Smooth muscle cell of the pulmonary artery (primary cell): ENCODE data around the gene SHANK1. TPM values are rescaled to one million over a fixed set of nuclear protein-coding genes. Genes with fewer than 3 reads are reported as not detected.

ENCODE experiments used
- total RNA-seq: library from RNA; depleted of rRNA; stranded (reverse); fragments of >200 nt; gene quantifications from 2 replicates; pipeline ENCODE4 v1.2.3, GENCODE V29; 2014

The SHANK1 gene
- total RNA-seq: 5.8 and 6.4 TPM in 2 replicates

DNA sequence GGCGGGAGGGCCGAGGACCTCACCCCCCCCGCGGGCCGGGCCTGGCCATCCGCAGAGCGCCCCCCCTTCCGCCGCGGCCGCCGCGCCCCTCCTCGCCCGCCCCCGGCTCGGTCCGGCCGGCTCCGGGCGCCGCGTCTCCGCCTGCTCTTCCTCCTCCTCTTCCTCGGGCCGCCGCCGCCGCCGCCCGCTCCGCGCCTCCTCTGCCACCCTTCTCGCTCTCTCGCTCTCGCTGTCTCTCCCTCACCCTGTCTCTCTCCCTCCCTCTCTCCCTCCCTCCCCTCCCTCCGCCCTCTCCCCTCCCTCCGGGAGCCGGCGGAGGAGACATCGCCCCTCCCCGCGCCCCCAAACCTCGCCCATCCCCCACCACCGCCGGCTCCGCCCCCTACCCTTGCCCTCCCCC lies at the start of gene SHANK1:
Gene SHANK1 (minus strand): TSS at position 237 of the 400 bp plus-strand sequence. CDS start 2,883 bp downstream, outside the sequence.

DNA sequence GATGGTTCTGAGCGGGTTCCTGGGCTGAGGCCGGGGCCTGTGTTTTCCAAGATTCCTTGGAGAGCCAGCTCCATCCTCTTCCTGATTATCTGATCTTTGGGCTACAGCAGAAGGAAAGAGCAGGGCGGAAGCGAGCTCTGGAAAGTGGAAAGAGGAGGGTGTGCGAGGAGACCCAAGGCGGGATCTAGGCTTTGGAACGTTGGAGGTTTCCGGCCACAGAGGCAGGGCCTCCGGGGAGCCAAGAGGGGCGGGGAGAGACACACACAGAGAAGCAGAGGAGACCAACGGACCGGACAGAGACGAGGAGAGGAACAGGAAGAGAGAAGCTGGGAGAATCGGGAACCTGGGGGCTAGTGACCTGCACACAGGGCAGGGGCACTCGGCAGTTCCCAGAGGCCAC lies 3.5 kb upstream of the SHANK1 start, which contains the start of gene CLEC11A:
Gene CLEC11A (plus strand): TSS at position 296 of the 400 bp plus-strand sequence. CDS start 162 bp downstream, outside the sequence.

DNA sequence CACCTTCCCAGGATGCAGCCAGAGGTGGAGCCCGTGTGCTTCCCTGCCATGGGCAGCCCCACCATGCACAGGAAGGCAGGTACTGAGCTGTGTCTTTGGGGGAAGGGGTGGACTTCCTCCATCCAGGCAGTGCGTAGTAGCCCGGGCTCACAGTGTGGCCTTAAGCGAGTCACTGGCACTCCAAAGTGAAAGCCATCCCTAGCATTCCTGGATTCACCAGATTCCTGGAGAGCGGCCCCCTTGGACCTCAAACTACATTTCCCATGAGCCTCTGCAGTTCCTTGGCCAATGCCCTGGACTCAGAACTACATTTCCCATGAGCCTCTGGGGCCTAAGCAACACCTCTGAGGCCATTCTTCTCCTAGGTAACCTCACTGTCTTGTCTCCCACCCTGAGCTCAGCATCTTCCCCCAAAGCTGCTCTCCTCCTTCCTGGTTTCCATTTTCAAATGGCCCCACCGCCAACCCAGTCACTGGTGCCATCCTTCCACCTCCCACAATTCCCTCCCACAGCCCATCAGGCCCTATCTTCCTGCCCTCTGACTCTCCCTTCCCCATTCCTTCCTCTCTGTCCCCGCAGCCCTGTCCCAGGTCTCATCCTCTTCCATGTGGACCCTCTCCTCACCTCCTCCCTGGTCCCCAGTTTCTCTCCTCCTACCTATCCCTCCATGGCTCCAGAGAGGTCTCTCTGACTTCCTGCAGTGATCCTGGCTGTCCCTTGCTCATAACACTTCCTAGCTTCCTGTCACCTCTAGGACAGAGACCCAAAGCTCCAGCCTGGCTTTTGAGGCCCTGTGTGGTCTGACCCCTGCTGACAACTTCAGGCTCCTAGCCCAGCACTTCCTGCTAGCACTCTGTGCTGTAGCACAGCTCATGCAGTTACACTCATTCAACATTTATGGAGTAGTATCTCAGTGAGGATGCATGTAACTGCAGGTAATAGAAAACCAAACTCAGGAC lies 69.9 kb downstream of the SHANK1 start, which contains the start of gene C19orf81:
Gene C19orf81 (plus strand): TSS at position 13 of the 959 bp plus-strand sequence. CDS start 0 bp downstream, at position 13.

DNA sequence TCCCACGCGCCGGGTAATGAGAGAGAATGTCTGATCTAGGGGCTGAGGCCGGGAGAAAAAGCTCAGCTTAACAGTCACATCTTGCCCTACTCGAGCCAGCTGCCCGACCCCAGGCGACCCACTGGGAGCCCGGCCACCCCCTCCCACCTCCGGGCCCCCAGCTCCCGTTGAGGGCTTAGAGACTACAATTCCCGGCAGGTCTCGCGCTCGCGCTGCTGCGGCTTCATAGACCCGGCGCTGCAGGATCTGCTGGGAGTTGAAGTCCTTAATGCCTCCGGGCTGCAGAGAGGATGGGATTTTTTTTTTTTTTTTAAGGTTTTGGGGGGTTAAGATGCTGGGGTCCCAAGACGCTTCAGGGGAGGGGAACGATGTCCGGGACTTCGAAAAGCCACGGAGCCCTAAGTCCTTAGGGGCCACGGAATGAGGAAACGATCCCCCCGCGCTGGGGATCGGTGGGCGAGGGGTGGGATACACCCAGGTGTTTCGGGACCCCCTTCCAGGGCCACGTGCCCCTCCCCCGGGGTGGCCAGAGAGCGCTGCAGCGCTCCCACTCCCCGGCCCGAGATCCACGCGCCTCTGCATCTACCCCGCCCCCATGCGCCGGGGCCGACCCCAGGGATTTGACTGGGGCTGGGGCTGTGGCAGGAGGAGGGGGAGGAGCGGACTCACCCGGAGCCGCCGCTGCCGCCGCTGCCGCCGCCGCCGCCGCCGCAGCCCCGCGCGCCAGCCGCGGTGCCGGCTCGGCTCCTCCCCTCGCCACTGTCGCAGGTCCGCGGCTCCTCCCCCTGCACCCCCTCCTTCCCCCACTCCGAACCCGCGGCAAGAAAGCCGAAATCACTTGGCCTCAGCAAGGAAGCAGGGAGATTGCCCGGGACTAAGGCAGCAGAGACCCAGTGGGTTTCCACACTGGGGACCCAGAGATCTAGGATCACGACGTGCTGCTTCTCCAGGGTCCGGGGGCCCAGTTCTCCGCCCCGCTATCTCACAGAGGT lies 80.2 kb downstream of the SHANK1 start, which contains the start of gene SYT3:
Gene SYT3 (minus strand): TSS at position 761 of the 992 bp plus-strand sequence. CDS start 2,470 bp downstream, outside the sequence.

Other genes starting within 250 kb of the SHANK1 start
- gene EMC10, start 243.3 kb downstream of the SHANK1 start, total RNA-seq: 84.3 and 87.3 TPM in 2 replicates
- gene GARIN5A, start 243.0 kb downstream of the SHANK1 start, total RNA-seq: 0.23 and 0.39 TPM in 2 replicates
- gene JOSD2, start 208.6 kb downstream of the SHANK1 start, total RNA-seq: 35.9 and 37.4 TPM in 2 replicates
- not detected in 2 replicates for gene ASPDH, start 205.9 kb downstream of the SHANK1 start, total RNA-seq
- gene LRRC4B, start 151.4 kb downstream of the SHANK1 start, total RNA-seq: 0.26 and 1.2 TPM in 2 replicates
- 0.20 TPM in 2 replicates for gene SYT3, start 79.9 kb downstream of the SHANK1 start, total RNA-seq
- gene C19orf81, start 70.4 kb downstream of the SHANK1 start, total RNA-seq: not detected in 2 replicates
- gene CLEC11A, start 3.6 kb upstream of the SHANK1 start, total RNA-seq: 69.0 and 84.0 TPM in 2 replicates
- gene GPR32, start 50.7 kb upstream of the SHANK1 start, total RNA-seq: not detected in 2 replicates
- not detected in 2 replicates for gene ACP4, start 70.6 kb upstream of the SHANK1 start, total RNA-seq
- gene KLK1, start 104.0 kb upstream of the SHANK1 start, total RNA-seq: not detected in 2 replicates
- gene KLK15, start 113.8 kb upstream of the SHANK1 start, total RNA-seq: not detected in 2 replicates
- gene KLK3, start 135.1 kb upstream of the SHANK1 start, total RNA-seq: not detected in 2 replicates
- gene KLK2, start 153.6 kb upstream of the SHANK1 start, total RNA-seq: not detected in 2 replicates
- gene KLK4, start 191.6 kb upstream of the SHANK1 start, total RNA-seq: not detected in 2 replicates
- not detected in 2 replicates for gene KLK5, start 233.2 kb upstream of the SHANK1 start, total RNA-seq
- gene KLK6, start 249.8 kb upstream of the SHANK1 start, total RNA-seq: not detected in 2 replicates